Smooth muscle cell (in vitro differentiated cells): ENCODE data around the gene ZC3H4. TPM values are rescaled to one million over a fixed set of nuclear protein-coding genes. Genes with fewer than 3 reads are reported as not detected.

Experiments used
- DNase-seq: peaks from one replicate; lab custom pipeline; 2025; ENCODE audit not compliant: unreplicated experiment; lab: John Stamatoyannopoulos, UW
- H2AFZ ChIP-seq: fragments of 200-600 bp; sonication (generic); 2 replicates; pipeline ENCODE4 v1.6.0; 2016; ENCODE audit warnings: antibody characterized with exemption, low read depth, mild to moderate bottlenecking
- H3F3A ChIP-seq: fragments of 200-600 bp; sonication (generic); 2 replicates; pipeline ENCODE4 v1.6.0; 2017; ENCODE audit warnings: antibody characterized with exemption, low read depth
- H3K27ac ChIP-seq: fragments of 200-600 bp; sonication (generic); 2 replicates; pipeline ENCODE4 v1.5.1; 2016; ENCODE audit warnings: low read depth, mild to moderate bottlenecking
- H3K27me3 ChIP-seq: fragments of 200-600 bp; sonication (generic); 2 replicates; pipeline ENCODE4 v1.6.1; 2016; ENCODE audit warnings: low read depth, mild to moderate bottlenecking
- H3K36me3 ChIP-seq: fragments of 200-600 bp; sonication (generic); 2 replicates; pipeline ENCODE4 v1.5.1; 2016; ENCODE audit warnings: low read depth
- H3K4me1 ChIP-seq: fragments of 200-600 bp; sonication (generic); 2 replicates; pipeline ENCODE4 v1.5.1; 2016; ENCODE audit warnings: low read depth
- H3K4me2 ChIP-seq: fragments of 200-600 bp; sonication (generic); 2 replicates; pipeline ENCODE4 v1.6.0; 2016; ENCODE audit warnings: mild to moderate bottlenecking
- H3K4me3 ChIP-seq: fragments of 200-600 bp; sonication (generic); 2 replicates; pipeline ENCODE4 v1.5.1; 2016; ENCODE audit warnings: mild to moderate bottlenecking
- H3K79me2 ChIP-seq: fragments of 200-600 bp; sonication (generic); 2 replicates; pipeline ENCODE4 v1.6.0; 2016; ENCODE audit warnings: low read depth, mild to moderate bottlenecking
- H3K9ac ChIP-seq: fragments of 200-600 bp; sonication (generic); 2 replicates; pipeline ENCODE4 v1.6.0; 2016; ENCODE audit warnings: low read depth
- H3K9me3 ChIP-seq: fragments of 200-600 bp; sonication (generic); replicated peaks from 2 replicates; pipeline ENCODE4 v1.5.1; 2016; ENCODE audit warnings: low read depth
- H4K20me1 ChIP-seq: fragments of 200-600 bp; sonication (generic); 2 replicates; pipeline ENCODE4 v1.6.0; 2016; ENCODE audit warnings: low read depth
- WGBS: methylation state at CpG from one replicate; pipeline ENCODE4 v1.1.7; 2016; ENCODE audit warnings: low lambda C conversion rate; 5-methylcytosine and 5-hydroxymethylcytosine counted together
- polyA plus RNA-seq: library from polyadenylated mRNA; unstranded; fragments of >200 nt; fragmentation: Nextera tagmentation; extraction: Ambion mirVana; gene quantifications from 2 replicates; pipeline ENCODE4 v1.2.1, GENCODE V29; 2016
- total RNA-seq: library from RNA; depleted of rRNA; stranded (reverse); fragments of >200 nt; gene quantifications from 2 replicates; pipeline ENCODE4 v1.2.3, GENCODE V29; 2014
- TF ChIP-seq, protein P1 (sequence below): fragments of 200-600 bp; sonication (generic); IDR thresholded peaks from 2 replicates; pipeline ENCODE4 v1.5.1; 2017; ENCODE audit warnings: borderline replicate concordance, mild to moderate bottlenecking, antibody characterized with exemption; ENCODE audit not compliant: insufficient read depth, poor library complexity, severe bottlenecking

The ZC3H4 gene
- total and polyA plus RNA-seq, 2 experiments from 2014 or later = 1.9 to 9.3 TPM

DNA sequence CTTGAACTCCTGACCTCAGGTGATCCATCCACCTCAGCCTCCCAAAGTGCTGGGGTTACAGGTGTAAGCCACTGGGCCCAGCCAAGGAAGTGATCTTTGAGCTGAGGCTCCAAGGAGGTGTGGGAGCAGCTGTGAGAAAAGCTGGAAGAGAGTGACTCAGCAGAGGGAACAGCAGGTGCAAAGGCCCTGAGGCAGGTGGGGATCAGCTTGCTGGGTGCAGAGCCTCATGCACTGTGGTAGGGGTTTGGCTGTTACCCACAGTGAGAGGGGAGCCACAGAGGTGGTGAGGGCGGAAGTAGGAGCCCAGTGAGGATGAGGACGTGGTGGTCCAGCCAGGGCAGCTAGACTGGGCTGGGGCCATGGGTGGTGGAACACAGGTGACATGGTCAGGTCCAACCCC, 87.4 kb downstream of the ZC3H4 start:
- no peaks in the 10 kb centered on the region for H3K36me3 ChIP-seq
- no peaks in the 10 kb centered on the region for H3K9me3 ChIP-seq
- H3F3A ChIP-seq = no peaks in the 10 kb centered on the region
- no peaks in the 10 kb centered on the region for H4K20me1 ChIP-seq
- H3K4me1 ChIP-seq = peaks cover 14% of the 10 kb centered on the region
- no peak overlapping the region for H3K27ac ChIP-seq
- H3K4me2 ChIP-seq = no peak overlapping the region
- no peak for DNase-seq
- no peak overlapping the region for H2AFZ ChIP-seq
- no peaks in the 10 kb centered on the region for H3K79me2 ChIP-seq
- H3K9ac ChIP-seq = no peak overlapping the region
- TF ChIP-seq, protein P1, sequence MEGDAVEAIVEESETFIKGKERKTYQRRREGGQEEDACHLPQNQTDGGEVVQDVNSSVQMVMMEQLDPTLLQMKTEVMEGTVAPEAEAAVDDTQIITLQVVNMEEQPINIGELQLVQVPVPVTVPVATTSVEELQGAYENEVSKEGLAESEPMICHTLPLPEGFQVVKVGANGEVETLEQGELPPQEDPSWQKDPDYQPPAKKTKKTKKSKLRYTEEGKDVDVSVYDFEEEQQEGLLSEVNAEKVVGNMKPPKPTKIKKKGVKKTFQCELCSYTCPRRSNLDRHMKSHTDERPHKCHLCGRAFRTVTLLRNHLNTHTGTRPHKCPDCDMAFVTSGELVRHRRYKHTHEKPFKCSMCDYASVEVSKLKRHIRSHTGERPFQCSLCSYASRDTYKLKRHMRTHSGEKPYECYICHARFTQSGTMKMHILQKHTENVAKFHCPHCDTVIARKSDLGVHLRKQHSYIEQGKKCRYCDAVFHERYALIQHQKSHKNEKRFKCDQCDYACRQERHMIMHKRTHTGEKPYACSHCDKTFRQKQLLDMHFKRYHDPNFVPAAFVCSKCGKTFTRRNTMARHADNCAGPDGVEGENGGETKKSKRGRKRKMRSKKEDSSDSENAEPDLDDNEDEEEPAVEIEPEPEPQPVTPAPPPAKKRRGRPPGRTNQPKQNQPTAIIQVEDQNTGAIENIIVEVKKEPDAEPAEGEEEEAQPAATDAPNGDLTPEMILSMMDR = no peak
- WGBS = 90% methylated on average over 2 of the region's 2 CpGs
- peaks cover 62% of the 10 kb centered on the region for H3K27me3 ChIP-seq
- H3K4me3 ChIP-seq = no peak overlapping the region

DNA sequence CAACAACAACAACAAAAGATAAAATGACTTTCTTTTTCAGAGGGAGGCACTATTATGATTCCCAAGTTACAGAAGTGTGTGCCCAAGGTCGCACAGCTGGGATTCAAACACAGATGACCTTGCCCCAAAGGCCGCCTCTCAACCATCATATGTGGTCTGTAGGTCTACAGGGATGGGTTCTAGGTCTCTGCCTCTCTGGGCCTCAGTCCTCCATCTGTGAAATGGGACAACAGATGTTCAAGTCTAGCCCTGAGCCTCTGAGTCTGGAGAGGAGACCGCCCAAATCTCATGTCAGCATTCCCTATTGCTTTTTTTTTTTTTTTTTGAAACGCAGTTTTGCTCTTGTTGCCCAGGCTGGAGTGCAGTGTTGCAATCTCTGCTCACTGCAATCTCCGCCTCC, 89.1 kb downstream of the ZC3H4 start:
- TF ChIP-seq, protein P1 = no peak
- Histone ChIP-seq H2AFZ (no peak overlapping the region), H3K9me3 (no peaks in the 10 kb centered on the region), H3K27me3 (peaks cover 74% of the 10 kb centered on the region), H3K4me3 (no peak overlapping the region), H3K36me3 (no peaks in the 10 kb centered on the region), H3F3A (no peaks in the 10 kb centered on the region), H4K20me1 (no peaks in the 10 kb centered on the region), H3K4me1 (peaks cover 24% of the 10 kb centered on the region), H3K9ac (no peak overlapping the region), H3K4me2 (no peak overlapping the region), H3K27ac (no peak overlapping the region), H3K79me2 (no peaks in the 10 kb centered on the region)
- DNase-seq = no peak
- 85% methylated on average over 5 of the region's 5 CpGs for WGBS

DNA sequence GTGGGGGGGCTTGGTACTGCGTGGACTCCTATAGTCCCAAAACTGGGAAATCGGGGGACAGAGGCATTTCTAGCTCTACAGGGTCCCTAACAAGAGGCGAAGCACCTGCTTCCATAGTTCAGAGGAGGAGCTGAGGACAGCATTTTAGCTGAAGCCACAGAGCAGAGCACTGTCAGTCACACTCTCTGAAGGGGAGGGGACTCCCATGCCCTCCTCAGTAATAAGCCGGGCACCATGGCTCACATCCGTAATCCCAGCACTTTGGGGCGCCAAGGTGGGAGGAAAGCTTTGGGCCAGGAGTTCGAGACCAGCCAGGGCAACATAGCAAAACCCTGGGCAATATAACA, 90.2 kb downstream of the ZC3H4 start:
- Histone ChIP-seq H3K4me1 (peaks cover 23% of the 10 kb centered on the region), H4K20me1 (no peaks in the 10 kb centered on the region), H2AFZ (no peak overlapping the region), H3K9ac (no peak overlapping the region), H3K79me2 (no peaks in the 10 kb centered on the region), H3K27ac (no peak overlapping the region), H3K4me2 (no peak overlapping the region), H3K27me3 (peaks cover 74% of the 10 kb centered on the region), H3K36me3 (no peaks in the 10 kb centered on the region), H3F3A (no peaks in the 10 kb centered on the region), H3K4me3 (no peak overlapping the region), H3K9me3 (no peaks in the 10 kb centered on the region)
- no peak for DNase-seq
- WGBS = 46% methylated on average over 7 of the region's 7 CpGs
- TF ChIP-seq, protein P1 = no peak
